ENCODE measurements around the gene IKBKE. TPM values are rescaled to one million over a fixed set of nuclear protein-coding genes. Genes with fewer than 3 reads are reported as not detected.

The IKBKE gene
- total and polyA plus RNA-seq, 9 donors = 0.86 to 3.9 (median 2.3) TPM

DNA sequence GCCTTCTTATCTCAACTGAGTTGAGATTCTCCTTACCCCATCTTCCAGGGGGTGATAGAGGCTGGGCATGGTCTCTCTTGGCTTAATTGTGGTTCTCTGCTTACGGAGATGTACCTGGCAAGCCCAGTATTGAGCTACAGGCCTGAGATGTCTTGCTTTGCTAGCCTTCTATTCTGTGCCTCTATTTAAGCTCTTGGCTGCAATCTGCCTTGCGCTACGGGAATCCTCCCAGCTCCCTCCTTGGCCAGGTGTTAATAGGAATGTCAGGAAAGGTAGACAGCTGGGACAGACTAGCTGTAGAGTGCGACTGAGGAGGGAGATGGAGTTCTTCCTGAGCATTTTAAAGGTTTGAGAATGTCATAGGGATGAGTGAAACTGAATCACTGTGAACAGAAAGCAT lies 10.6 kb upstream of the IKBKE start:
- H3K27me3 ChIP-seq = no peaks in the 10 kb centered on the region
- TF ChIP-seq EP300 (IDR thresholded peaks at IDR 0.05) (no peak), POLR2A (IDR thresholded peaks at IDR 0.05) (no peak)
- TF ChIP-seq, protein P1, sequence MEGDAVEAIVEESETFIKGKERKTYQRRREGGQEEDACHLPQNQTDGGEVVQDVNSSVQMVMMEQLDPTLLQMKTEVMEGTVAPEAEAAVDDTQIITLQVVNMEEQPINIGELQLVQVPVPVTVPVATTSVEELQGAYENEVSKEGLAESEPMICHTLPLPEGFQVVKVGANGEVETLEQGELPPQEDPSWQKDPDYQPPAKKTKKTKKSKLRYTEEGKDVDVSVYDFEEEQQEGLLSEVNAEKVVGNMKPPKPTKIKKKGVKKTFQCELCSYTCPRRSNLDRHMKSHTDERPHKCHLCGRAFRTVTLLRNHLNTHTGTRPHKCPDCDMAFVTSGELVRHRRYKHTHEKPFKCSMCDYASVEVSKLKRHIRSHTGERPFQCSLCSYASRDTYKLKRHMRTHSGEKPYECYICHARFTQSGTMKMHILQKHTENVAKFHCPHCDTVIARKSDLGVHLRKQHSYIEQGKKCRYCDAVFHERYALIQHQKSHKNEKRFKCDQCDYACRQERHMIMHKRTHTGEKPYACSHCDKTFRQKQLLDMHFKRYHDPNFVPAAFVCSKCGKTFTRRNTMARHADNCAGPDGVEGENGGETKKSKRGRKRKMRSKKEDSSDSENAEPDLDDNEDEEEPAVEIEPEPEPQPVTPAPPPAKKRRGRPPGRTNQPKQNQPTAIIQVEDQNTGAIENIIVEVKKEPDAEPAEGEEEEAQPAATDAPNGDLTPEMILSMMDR (IDR thresholded peaks at IDR 0.05) = no peak
- no peaks in the 10 kb centered on the region for H3K9me3 ChIP-seq
- 91 to 96% (median 96%) methylated on average over 4 of the region's 4 CpGs for WGBS, 3 donors
- H3K36me3 ChIP-seq = no peaks in the 10 kb centered on the region
- no peak for DNase-seq
- H3K27ac ChIP-seq = no peak overlapping the region
- intact Hi-C loops (cut with DNase I) = no loop called here
- no peaks in the 10 kb centered on the region for H3K4me1 ChIP-seq (ENCODE audit: insufficient read depth)
- H3K4me3 ChIP-seq = no peak overlapping the region

DNA sequence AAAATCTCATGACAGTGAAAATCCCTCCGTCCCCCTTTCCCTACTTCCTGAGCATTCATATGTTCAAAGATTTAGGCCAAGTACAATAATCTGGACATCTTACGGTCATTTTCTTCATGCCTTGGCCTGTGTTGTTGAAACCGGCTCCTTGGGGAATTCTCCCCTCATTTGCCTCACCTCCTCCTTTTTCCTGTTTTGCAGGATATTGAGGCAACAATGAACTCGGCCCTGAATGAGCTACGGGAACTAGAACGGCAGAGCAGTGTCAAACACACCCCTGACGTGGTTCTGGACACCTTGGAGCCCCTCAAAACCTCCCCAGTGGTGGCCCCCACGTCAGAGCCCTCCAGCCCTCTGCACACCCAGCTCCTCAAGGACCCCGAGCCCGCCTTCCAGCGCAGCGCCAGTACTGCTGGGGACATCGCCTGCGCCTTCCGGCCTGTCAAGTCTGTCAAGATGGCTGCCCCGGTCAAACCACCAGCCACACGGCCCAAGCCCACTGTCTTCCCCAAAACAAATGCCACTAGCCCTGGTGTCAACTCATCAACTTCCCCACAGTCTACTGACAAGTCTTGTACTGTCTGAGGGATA lies 9.3 kb upstream of the IKBKE start:
- no peaks in the 10 kb centered on the region for H3K9me3 ChIP-seq
- no peak for TF ChIP-seq POLR2A (IDR thresholded peaks at IDR 0.05)
- TF ChIP-seq EP300 (IDR thresholded peaks at IDR 0.05) = no peak
- TF ChIP-seq, protein P1 (IDR thresholded peaks at IDR 0.05) = no peak
- no peak overlapping the region for H3K4me3 ChIP-seq
- H3K27me3 ChIP-seq = no peaks in the 10 kb centered on the region
- 85 to 87% (median 86%) methylated on average over 17 of the region's 17 CpGs for WGBS, 3 donors
- H3K27ac ChIP-seq = no peak overlapping the region
- no peak for DNase-seq
- intact Hi-C loops (cut with DNase I) = no loop called here
- no peaks in the 10 kb centered on the region for H3K36me3 ChIP-seq
- no peaks in the 10 kb centered on the region for H3K4me1 ChIP-seq (ENCODE audit: insufficient read depth)

DNA sequence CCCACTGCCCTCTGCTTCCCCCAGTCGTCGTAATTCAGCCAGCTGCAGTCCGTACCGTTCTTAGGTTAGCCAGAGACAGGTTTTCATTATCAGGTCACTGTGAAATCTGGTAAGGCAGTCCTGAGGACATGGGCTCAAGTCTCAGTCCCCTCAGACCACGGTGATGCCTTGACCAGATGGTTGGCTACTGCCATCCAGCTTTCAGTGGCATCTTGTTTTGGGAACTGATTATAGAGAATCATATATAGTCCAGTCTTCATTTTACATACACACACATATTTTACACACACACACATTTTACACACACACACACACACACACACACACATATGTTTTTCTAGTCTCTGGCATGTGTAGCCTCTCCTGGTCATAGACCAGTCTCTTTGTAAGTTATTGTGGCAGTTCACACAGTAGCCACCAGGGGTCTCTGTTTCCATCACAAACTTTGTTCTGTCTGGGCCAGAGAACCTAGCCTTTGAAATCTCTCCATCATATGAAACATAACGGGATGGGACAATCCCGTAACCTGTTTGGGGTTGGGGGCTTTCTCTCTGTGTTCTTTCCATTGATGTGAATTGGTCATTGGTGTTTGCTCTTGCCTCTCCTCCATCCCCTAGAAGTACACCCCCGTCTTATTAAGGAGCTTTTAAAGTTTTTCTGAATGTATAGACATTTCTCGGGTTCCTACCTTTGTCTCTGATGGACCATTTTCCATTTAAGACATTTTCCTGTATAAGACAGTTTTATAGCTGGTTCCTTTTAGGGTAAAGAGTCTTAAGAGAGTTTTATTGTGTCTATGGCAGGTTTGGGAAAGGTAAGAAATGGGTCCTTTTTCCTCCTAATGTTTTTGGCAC lies 8.4 kb upstream of the IKBKE start:
- intact Hi-C loops (cut with DNase I) = no loop called here
- no peak for TF ChIP-seq POLR2A (IDR thresholded peaks at IDR 0.05)
- TF ChIP-seq, protein P1 (IDR thresholded peaks at IDR 0.05) = peak; percentile 26 to 80 (median 60)
- Histone ChIP-seq H3K27me3 (no peaks in the 10 kb centered on the region), H3K36me3 (no peaks in the 10 kb centered on the region), H3K9me3 (no peaks in the 10 kb centered on the region), H3K4me1 (ENCODE audit: insufficient read depth) (no peaks in the 10 kb centered on the region), H3K4me3 (no peak overlapping the region), H3K27ac (no peak overlapping the region)
- 64 to 68% (median 67%) methylated on average over 9 of the region's 9 CpGs for WGBS, 3 donors
- DNase-seq = peak in 4 of 5 donors; percentile 47 to 80 (median 62)

DNA sequence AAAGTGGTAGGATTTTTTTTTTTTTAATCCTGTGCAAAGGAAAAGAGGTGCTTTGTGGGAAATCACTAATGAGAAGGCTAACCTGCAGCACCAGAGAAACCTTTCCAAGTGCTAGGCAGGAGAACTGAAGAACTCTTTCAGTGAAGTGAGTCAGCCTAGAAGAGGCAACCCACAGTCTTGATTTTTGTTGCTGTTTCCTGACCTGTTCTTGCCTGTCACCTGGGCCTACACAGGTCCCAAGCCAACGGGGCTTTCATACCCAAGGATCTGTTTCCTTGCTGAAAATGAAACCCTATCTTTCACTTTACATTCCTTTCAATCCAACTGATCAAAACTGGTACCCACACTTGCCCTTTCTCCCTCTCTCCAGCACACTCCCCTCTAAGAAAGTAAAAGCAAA lies 7.1 kb upstream of the IKBKE start:
- Histone ChIP-seq H3K4me1 (ENCODE audit: insufficient read depth) (peaks cover 1% of the 10 kb centered on the region), H3K4me3 (no peak overlapping the region), H3K27me3 (no peaks in the 10 kb centered on the region), H3K36me3 (no peaks in the 10 kb centered on the region), H3K27ac (no peak overlapping the region), H3K9me3 (no peaks in the 10 kb centered on the region)
- WGBS, 3 donors = 72 to 88% (median 81%) methylated on average over 1 of the region's 1 CpG
- TF ChIP-seq POLR2A (IDR thresholded peaks at IDR 0.05) (no peak), EP300 (IDR thresholded peaks at IDR 0.05) (no peak)
- TF ChIP-seq, protein P1 (IDR thresholded peaks at IDR 0.05) = no peak
- intact Hi-C loops (cut with DNase I) = no loop called here
- no peak for DNase-seq
